NCI-H1105 treated with DMSO at 0.1 percent for 48 hours (cell line): Measurements from ENCODE around the gene PCBD2.
"Not testable (repeated sequence)": the region's sequence is repeated elsewhere in the genome, so short reads cannot be mapped to it uniquely, and the experiment has no call there.

Source experiments
- DNase-seq: peaks from one replicate; lab custom pipeline; 2025; lab: John Stamatoyannopoulos, UW

The PCBD2 gene

DNA sequence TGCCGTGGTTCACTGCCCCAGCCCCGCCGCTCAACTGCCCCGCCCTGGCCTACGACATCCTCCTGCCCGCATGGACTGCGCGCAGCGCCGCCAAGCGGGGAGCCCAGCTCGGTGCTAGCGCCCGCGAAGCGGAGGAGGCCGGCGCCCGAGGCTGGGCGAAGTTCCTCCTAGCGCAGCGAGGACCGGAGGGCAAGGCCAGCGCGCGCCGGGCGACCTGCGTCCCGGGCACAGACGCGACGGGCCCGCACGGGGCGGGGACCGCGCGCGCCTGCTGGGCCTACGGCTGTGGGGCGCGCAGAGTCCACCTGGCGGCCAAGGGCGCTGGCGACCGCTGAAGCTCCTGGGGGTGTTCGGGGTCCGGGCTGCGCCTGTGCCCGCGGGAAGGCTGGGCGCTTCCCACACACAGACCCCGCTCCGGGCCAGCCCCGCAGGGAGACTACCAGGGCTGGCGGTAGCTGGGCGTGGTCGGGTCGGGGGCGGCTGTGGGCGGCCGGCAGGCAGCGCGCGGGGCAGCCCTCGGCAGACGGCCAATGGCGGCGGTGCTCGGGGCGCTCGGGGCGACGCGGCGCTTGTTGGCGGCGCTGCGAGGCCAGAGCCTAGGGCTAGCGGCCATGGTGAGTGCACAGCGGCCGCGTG, at the start of gene PCBD2:
TSS of gene PCBD2 (plus strand) at position 522 of the 636 bp plus-strand sequence. CDS start at position 531, 9 bp downstream.
- DNase-seq = peak; percentile 69

DNA sequence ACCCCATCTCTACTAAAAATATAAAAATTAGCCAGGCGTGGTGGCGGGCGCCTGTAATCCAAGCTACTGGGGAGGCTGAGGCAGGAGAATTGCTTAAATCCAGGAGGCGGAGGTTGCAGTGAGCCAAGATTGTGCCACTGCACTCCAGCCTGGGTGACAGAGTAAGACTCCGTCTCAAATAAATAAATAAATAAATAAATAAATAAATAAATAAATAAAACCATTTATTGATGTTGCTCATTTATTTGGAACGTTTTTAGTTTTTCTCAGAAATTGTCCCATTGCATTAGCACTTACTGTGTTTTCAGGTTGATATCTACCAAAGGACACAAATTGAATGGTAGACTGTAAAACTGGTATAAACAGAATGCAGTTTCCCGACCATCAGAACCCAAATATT, 48.5 kb upstream of the PCBD2 start:
- DNase-seq = not testable (repeated sequence)

DNA sequence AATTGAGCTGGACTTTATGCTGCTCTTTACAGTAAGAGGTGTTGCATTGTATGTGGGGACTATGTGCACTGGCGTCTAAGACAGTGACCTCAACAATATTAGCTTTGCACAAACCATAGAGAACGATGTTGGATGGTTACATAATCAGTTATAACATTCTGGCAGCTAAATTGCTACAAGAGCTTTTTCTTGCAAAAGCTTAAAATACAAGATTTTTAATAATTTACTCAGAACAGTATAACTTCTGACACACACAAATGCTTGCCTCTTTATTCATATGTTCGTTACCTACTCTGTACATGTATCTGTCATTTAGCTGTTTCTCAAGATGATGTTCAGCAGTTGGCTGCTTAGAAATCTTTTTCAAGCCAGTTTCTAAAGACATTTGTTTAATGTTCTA, 47.5 kb upstream of the PCBD2 start:
- no peak for DNase-seq

DNA sequence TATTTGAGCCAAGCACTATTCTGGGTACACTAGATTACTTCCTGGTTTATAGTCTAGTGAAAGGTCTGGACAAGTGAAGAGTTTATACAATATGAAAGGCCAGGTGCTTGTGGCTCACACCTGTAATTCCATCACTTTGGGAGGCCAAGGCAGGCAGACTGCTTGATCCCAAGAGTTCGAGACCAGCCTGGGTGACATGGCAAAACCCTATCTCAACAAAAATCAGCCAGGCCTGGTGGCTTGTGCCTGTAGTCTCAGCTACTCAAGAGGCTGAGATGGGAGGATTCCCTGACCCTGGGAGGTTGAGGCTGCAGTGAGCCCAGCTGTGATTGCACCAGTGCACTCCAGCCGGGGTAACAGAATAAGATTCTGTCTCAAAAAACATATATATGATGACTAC, 40.2 kb upstream of the PCBD2 start:
- DNase-seq = no peak

DNA sequence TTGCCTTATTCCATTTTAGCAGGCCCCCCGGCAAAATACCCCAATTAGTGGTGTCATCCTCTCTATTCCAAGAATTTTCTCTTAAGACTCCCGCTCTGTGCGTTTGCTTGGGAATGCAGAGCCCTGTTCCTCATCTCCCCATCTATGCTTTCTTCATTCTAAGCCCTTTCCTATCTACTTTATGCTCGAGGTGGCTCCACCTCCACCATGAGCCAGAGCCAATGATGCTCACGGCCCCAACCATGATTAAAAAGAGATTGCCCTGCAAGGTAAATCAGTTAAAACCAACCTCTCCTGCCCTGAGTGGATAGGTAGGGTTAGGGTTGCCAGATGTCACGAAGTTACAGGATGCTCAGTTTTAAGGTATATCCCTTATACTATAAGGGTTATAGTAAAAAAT, 31.4 kb upstream of the PCBD2 start:
- no peak for DNase-seq

DNA sequence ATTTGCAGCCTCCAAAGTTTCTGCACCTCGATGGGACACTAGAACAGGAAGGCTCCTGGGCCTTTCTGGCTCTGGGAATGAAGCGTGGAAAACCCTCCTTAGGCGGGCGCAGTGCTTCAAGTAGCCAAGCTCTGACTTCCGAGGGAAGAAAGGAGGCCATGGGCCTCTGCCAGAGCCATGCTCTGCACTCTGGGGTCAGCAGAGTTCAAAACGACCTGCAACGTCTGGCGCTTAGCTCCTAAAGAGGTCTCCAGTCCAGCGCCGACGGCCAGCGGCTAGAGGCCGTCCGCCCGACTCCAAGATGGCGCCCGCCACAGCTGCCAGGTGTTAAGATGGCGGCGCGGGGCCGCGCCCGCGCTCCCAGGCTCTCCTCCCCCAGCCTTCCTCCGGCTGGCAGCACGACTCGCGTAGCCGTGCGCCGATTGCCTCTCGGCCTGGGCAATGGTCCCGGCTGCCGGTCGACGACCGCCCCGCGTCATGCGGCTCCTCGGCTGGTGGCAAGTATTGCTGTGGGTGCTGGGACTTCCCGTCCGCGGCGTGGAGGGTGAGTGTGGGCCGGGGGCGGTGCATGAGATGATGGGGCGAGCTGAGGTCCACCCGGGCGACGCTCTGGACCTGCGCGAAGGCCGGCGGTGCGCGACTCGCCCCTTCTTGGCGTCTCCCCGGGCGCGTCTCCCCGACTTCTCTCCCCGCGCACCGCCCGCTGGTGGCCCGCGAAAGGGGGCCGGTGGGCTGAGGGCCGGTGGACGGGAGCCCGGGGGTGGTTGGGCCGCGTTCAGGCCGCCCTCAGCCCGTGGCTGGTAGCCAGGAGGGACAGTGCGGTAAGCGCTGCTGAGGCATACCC, 30.7 kb upstream of the PCBD2 start, which contains the start of gene TXNDC15:
TSS of gene TXNDC15 (plus strand) at position 385 of the 844 bp plus-strand sequence. CDS start at position 442, 57 bp downstream.
- peak; percentile 65 for DNase-seq

DNA sequence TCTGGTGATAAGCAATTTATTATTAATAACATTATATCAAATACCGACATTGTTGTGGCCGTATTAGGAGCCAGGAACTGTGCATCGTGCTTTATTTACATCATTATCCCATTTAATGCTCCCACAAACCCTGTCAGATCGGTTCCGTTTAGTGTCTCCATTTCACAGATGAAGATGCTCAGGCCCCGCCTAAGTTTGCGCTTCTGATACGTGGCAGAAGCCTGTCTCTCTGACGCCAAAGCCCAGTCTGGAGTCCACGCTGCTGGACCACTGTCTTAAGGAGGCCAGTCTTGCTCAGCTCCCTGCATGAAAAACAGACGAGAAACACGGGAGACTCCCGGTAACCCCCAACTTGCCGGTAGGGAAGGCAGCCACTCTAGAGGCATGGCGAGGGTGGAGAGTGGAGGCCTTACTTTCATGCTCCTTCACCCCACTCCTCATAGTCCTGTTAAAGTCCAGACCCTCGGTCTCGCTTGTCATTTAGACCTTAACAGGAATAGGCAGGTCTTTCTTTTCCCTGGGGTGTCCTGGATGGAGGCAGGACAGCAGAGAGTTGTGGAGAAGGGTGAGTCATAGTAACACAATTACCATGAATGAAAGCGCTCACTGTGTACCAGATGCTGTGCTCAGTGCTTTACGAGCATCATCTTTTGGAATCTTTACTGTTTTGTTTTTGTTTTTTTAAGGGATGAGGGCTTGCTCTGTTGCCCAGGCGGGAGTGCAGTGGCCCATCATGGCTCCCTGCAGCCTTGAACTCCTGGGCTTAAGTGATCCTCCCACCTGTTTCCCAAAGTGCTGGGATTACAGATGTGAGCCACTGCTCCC, 29.9 kb upstream of the PCBD2 start:
- DNase-seq = no peak

DNA sequence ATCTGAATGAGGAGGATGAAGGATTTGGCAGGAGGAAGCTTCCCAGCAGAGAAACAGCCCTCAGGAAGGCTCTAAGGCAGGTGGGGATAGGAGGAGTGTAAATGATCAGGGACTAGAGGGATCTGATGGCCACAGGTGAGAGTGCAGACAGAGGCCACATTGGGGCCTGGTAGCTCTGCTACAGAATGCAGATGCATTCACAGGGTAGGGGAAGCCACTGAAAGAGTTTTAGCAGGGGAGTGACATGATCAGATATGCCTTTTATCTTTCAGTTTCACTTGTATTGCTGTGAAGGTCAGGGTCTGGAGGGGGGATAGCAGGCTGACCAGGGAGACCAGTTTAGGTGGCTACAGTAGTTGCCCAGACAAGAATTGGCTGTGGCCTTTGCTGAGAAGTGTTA, 27.8 kb upstream of the PCBD2 start:
- DNase-seq = no peak

DNA sequence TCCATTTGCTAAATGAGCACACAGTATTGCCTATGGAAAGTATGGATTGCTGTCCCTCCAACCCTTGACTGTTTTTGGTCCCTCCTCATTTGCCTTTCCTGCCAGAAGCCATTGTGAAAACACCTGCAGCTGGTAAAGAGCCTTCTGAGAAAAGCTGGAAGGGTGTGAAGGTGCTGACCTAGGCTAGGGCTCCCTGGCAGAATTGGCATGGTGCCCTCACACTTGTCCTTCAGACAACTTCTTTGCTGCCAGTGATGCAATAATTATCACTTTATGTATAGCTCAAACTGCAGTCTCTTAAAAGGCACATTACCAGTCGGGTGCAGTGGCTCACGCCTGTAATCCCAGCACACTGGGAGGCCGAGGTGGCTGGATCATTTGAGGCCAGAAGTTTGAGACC, 26.5 kb upstream of the PCBD2 start:
- peak; percentile 42 for DNase-seq

DNA sequence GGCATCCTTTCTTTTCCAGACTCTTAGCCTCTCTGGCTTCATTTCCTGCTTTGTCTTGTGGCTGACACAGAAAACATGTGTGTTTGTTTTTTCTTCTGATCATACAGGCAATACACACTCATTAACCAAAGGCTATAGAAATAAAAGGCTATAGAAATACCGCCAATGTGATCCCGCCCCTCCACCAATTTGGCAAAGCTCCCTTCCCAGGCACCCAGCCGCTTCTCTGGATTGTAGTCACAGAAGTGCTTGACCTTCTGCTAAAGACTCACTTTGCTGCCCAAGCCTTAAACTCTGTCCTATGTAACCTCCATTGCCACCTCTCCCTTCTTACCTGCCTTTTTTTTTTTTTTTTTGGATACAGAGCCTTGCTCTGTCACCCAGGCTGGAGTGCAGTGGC, 25.5 kb upstream of the PCBD2 start:
- no peak for DNase-seq

DNA sequence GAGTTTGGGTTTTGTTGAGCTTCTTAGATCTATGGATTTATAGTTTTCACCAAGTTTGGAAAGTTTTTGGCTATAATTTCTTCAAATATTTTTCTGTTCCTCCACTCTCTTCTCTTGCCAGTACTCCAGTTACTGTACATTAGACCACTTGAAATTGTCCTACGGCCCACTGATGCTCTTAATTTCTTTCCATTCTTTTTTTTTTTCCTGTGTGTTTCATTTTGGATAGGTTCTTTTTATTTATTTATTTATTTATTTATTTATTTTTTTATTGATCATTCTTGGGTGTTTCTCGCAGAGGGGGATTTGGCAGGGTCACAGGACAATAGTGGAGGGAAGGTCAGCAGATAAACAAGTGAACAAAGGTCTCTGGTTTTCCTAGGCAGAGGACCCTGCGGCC, 24.0 kb upstream of the PCBD2 start:
- DNase-seq = not testable (repeated sequence)

DNA sequence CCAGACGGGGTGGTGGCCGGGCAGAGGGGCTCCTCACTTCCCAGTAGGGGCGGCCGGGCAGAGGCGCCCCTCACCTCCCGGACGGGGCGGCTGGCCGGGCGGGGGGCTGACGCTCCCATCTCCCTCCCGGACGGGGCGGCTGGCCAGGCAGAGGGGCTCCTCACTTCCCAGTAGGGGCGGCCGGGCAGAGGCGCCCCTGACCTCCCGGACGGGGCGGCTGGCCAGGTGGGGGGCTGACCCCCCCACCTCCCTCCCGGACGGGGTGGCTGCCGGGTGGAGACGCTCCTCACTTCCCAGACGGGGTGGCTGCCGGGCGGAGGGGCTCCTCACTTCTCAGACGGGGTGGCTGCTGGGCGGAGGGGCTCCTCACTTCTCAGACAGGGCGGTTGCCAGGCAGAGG, 23.2 kb upstream of the PCBD2 start:
- DNase-seq = not testable (repeated sequence)

DNA sequence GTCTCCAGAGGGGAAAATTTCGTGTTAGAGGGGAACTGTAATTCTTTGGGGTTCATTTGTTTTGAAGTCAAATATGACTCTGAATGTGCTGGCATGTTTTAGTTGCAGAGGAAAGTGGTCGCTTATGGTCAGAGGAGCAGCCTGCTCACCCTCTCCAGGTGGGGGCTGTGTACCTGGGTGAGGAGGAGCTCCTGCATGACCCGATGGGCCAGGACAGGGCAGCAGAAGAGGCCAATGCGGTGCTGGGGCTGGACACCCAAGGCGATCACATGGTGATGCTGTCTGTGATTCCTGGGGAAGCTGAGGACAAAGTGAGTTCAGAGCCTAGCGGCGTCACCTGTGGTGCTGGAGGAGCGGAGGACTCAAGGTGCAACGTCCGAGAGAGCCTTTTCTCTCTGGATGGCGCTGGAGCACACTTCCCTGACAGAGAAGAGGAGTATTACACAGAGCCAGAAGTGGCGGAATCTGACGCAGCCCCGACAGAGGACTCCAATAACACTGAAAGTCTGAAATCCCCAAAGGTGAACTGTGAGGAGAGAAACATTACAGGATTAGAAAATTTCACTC, 17.3 kb upstream of the PCBD2 start:
- no peak for DNase-seq

DNA sequence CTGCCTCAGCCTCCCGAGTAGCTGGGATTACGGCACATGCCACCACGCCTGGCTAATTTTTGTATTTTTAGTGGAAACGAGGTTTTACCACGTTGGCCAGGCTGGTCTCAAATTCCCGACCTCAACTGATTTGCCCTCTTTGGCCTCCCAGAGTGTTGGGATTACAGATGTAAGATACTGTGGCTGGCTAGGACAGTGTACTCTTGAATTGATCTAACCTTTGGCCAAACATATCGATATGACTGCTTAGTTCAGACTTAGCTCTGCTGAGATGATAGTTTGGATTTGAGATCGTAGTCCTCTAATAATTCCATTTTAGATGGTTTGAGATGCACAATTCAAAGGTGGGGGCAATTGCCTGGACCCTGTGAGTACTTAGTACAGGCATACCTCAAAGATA, 15.6 kb upstream of the PCBD2 start:
- DNase-seq = no peak

DNA sequence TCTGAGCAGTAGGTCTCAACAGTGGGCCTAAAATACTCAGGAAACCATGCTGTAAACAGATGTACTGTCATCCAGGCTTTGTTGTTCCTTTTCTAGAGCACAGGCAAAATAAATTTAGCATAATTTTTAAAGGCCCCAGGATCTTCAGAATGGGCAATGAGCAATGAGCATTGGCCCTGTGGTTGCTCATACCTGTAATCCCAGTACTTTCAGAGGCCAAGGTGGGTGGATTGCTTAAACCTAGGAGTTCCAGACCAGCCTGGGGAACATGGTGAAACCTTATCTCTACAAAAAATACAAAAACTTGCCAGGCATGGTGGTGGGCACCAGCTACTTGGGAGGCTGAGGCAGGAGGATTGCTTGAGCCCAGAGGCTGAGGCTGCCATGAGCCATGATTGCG, 13.5 kb upstream of the PCBD2 start:
- no peak for DNase-seq

DNA sequence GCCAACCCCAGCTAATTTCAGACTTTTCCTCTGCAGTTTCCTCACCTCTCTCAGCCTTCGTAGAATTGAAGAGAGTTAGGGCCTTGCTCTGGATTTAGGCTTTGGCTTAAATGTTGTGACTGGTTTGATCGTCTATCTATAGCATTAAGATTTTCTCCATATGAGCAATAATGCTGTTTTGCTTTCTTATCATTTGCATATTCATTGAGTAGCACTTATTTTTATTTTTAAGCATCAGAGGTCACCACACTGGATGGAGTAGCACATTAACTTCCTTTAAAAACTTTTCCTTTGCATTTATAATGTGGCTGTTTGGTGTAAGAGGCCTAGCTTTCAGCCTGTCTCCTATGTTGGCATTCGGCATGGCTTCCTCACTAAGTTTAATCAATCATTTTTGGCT, 12.6 kb upstream of the PCBD2 start:
- no peak for DNase-seq

DNA sequence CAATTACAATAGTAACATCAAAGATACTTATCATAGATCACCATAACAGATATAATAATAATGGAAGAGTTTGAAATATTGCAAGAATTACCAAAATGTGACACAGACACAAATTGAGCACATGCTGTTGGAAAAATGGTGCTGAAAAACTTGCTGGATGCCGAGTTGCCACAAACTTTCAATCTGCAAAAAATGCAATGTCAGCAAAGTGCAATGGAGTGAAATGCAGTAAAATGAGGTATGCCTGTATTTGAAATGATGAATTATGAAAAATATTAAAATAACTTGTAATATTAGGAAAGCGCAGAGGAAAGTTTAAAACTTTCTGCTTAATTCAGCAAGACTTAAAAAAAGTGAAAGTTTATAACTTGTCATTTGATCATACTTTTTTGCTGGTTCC, 12.0 kb upstream of the PCBD2 start:
- DNase-seq = no peak

DNA sequence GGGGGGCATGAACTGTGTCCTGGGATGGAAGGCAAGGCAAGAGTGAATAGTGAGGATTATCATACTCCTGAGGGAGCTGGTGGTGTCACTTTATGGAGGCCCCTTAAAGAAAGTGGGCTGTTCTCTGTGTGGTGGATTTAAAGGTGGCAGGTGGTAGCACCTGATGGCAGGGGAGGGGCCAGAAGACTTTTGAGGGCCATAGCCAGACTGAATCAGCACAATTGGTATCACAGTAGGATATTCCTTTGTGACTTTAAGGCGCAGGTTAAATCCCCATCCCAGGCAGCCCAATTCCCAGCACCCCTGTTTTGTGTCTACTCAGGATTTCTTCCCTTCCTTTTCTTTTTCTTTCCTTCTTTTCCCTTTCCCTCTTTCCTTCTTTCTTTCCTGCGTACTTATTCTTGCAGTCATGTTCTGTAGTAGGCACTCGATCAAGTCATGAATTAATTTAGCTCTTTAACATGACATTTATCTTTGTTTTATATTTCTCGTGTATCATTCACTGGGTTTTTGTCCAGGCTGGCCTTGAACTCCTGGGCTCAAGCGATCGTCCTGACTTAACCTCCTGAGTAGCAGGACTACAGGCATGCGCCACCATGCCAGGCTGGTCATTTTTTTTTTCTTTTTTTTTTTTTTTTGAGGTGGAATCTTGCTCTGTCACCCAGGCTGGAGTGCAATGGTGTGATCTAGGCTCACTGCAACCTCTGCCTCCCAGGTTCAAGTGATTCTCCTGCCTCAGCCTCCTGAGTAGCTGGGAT, 11.0 kb upstream of the PCBD2 start:
- DNase-seq = no peak

DNA sequence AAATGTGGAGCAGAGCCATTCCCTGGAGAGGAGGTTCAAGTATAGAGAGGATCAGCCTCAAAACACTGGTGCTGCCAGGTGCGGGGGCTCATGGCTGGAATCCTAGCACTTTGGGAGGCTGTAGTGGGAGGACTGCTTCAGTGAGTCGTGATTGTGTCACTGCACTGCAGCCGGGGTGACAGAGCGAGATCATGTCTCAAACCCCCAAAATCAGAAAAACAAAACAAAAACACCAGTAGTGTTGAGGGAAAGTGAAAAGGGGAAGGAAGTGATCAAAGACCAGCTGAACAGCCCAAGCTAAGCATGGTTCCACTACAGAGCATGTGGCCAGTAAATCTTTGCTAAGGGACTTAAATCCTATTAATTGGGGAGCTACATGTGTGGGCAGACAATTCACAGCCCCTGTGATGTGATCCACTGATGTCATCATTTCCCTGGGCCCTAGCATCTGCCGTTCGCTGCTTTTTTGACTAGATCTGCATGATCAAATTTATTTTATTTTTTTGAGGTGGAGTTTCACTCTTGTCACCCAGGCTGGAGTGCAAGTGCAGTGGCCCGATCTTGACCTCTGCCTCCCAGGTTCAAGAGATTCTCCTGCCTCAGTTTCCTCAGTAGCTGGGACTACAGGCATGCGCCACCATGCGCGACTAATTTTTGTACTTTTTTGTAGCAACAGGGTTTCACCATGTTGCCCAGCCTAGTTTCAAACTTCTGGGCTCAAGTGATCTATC, 2.7 kb upstream of the PCBD2 start:
- no peak for DNase-seq

DNA sequence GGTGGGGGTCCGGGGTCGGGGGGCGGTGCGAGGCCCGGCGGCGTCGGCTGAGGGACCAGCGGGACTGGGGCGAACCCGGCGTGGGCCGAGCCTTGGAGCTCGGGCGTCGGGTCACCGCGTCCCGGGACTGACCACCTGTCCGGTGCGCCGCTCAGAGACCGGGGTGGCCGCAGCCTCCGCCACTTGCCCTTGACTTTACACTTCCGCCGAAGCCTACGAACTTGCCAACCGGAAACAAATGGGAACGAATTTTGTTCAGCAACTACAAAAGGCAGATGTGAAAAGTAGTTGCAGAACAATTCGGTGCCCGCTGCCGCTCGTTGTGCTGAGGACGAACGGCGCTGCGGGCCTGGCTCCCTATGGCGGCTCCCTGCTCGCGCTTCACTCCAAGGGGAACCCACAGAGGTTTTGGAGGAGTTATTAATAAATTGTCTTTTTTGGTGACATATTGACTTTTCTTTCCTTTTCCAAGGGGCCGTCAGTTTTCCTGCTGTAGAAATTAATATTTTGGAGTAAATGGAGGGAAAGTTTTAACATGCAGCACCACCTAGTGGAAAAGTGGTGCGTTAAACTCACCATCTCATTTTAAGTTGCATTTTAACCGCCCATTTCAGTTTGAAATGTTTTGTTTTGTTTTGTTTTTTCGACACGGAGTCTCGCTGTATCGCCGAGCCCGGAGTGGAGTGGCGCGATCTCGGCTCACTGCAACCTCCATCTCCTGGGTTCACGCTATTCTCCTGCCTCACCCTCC, 490 bp downstream of the PCBD2 start:
- peak; percentile 60 for DNase-seq
